NCI-H1417 treated with DMSO at 0.1 percent for 48 hours (cell line): ENCODE results near the gene CEACAM16.
"Not testable (repeated sequence)": the region's sequence is repeated elsewhere in the genome, so short reads cannot be mapped to it uniquely, and the experiment has no call there.

Source experiments
- DNase-seq: peaks from one replicate; lab custom pipeline; 2025; lab: John Stamatoyannopoulos, UW

Gene CEACAM16

DNA sequence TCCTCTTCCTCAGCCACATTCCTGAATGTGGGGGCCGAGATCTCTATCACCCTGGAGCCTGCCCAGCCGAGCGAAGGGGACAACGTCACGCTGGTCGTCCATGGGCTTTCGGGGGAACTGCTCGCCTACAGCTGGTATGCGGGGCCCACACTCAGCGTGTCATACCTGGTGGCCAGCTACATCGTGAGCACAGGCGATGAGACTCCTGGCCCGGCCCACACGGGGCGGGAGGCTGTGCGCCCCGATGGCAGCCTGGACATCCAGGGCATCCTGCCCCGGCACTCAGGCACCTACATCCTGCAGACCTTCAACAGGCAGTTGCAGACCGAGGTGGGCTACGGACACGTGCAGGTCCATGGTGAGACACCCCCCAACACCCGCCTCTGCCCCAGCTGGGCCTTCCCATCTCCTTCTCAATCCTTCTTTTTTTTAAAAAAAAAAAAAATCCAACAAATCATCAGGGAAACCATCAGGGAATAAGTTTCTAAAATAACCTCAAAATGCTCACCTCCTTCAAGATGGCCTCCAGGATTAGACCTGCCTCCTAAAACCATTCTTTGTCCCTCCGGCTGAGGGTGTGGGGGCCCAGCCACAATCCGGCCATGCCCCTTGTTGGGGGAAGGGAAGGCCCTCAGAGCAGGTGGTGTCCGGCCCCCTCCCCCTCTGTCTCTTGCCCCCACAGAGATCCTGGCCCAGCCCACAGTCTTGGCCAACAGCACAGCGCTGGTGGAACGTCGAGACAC is 4.6 kb downstream of the CEACAM16 start:
- DNase-seq: no peak

DNA sequence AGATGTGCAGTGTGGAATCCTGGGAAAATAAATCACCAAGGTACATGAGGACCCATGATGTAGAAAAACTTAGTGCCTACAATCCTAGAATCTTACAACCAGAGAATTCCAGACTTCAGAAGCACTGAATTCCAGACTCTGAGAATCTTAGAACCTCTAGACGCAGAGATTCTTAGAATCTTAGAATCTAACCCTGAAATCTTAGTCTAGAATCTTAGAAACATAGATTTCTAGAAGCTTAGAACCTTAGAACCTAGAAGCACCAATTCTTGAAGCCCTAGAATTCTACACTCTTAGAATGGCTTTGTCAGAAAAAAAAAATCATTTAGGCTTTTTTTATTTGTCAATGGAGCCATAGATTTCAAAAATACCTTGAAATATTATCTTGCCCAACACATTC is 6.0 kb downstream of the CEACAM16 start:
- DNase-seq: no peak

GRCh38 chr19:44705502-44706010 is 6.6 kb downstream of the CEACAM16 start:
- no peak for DNase-seq

DNA sequence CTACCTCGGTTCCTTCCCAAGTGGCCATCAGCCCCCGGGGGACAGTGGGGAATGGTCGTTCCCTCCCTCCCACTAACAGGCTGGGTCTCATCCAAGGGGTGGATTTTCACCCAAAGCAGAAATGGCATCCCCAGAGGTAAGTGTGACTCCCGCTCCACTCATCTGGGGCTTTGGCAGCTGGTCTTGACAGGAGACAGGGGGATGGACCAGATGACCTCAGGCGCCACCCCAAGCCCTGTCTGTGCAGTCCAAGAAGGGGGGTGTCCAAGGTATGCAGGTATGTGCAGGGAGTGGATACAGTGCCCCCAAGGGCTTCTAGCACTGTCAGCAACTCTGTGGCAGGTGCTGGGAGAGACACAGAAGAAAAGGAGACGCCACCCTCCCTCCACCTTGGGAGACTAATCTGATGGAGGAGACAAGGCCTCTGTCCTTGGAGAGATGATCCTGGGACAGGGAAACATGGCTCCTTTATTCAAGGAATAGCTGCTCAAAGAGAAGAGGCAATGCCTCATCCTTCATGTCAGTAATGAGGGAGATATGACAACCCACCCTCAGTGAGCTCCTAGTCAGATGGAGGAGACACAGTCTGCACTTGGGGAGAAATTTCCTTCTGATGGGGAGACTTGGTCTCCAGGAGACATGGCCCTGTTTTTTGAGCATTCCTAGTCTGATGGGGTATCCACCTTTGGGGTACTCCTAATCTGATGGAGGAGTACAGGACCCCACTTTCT is 7.7 kb downstream of the CEACAM16 start:
- DNase-seq: no peak

- no peak for DNase-seq
Observed at GRCh38 chr19:44707794-44708193, 8.8 kb downstream of the CEACAM16 start.

- DNase-seq: no peak
Observed at GRCh38 chr19:44708940-44709339, 10.0 kb downstream of the CEACAM16 start.

DNA sequence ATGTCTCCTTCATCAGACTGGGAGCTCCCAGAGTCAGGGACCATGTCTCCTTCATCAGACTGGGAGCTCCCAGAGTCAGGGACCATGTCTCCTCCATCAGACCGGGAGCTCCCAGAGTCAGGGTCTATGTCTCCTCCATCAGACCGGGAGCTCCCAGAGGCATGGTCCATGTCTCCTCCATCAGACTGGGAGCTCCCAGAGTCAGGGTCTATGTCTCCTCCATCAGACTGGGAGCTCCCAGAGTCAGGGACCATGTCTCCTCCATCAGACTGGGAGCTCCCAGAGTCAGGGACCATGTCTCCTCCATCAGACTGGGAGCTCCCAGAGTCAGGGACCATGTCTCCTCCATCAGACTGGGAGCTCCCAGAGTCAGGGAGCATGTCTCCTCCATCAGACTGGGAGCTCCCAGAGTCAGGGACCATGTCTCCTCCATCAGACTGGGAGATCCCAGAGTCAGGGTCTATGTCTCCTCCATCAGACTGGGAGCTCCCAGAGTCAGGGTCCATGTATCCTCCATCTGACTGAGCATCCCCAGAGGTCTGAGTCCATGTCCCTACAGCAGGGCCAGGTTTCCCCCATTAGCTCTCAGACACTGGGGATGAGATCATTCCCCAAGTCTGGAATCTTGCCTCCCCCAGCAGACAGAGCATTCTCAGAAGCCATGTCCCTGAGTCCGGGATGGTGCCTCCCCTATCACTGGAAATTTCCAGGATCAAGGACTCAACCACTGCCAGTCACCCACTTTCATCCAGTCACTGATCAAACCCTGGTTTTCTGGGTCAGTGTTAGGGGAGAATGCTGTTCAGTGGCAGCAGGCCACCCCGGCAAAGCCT is 10.7 kb downstream of the CEACAM16 start:
- DNase-seq: not testable (repeated sequence)

GRCh38 chr19:44710483-44710882 is 11.5 kb downstream of the CEACAM16 start:
- DNase-seq: no peak

- no peak for DNase-seq
Observed at GRCh38 chr19:44712864-44713515, 14.0 kb downstream of the CEACAM16 start.

GRCh38 chr19:44714597-44715169 is 15.7 kb downstream of the CEACAM16 start:
- DNase-seq: no peak

- no peak for DNase-seq
Observed at GRCh38 chr19:44717603-44718002, 18.7 kb downstream of the CEACAM16 start.

GRCh38 chr19:44718441-44719261 is 19.7 kb downstream of the CEACAM16 start:
- DNase-seq: no peak

DNA sequence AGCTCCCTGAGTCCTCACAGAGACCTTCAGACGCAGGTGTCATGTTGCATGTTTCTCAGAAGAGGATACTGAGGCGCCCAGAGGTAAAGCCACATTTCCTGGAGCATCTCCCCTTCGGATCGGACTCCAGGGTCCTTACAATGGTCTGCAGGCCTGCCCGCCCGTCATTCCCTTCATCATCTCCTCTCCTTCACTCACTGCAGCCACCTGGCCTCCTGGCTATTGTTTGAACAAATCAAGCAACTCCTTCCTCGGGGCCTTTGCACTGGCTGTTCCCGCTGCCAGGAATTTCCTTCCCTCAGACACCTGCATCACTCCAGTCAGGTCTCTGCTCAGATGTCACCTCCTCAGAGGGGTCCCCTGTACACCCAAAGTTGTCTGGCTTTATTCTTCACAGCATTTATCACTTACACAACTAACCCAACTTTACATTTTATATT is 20.3 kb downstream of the CEACAM16 start:
- no peak for DNase-seq

DNA sequence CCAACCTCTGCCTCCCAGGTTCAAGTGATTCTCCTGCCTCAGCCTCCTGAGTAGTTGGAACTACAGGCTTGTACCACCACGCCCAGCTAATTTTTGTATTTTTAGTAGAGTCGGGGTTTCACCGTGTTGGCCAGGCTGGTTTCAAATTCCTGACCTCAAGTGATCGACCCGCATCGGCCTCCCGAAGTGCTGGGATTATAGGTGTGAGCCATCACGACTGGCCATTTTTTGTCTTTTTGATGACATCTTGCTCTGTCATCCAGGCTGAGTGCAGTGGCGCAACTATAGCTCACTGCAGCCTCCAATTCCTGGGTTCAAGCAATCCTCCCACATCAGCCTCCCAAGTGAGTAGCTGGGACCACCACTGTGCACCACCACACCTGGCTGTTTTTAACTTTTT is 21.4 kb downstream of the CEACAM16 start:
- DNase-seq: not testable (repeated sequence)

- no peak for DNase-seq
Observed at GRCh38 chr19:44720945-44721344, 22.0 kb downstream of the CEACAM16 start.

DNA sequence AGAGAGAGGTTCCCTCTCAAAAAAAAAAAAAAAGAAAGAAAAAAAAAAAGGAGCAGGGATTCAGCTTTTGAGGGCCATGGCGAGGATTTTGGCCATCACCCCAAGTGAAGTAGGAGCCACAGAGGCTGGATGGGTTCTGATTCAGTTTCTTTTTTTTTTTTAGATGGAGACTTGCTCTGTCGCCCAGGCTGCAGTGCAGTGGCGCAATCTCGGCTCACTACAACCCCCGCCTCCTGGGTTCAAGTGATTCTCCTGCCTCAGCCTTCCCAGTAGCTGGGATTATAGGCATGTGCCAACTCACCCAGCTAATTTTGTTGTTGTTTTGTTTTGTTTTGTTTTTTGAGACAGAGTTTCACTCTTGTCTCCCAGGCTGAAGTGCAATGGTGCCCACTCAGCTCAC is 22.4 kb downstream of the CEACAM16 start:
- DNase-seq: not testable (repeated sequence)

DNA sequence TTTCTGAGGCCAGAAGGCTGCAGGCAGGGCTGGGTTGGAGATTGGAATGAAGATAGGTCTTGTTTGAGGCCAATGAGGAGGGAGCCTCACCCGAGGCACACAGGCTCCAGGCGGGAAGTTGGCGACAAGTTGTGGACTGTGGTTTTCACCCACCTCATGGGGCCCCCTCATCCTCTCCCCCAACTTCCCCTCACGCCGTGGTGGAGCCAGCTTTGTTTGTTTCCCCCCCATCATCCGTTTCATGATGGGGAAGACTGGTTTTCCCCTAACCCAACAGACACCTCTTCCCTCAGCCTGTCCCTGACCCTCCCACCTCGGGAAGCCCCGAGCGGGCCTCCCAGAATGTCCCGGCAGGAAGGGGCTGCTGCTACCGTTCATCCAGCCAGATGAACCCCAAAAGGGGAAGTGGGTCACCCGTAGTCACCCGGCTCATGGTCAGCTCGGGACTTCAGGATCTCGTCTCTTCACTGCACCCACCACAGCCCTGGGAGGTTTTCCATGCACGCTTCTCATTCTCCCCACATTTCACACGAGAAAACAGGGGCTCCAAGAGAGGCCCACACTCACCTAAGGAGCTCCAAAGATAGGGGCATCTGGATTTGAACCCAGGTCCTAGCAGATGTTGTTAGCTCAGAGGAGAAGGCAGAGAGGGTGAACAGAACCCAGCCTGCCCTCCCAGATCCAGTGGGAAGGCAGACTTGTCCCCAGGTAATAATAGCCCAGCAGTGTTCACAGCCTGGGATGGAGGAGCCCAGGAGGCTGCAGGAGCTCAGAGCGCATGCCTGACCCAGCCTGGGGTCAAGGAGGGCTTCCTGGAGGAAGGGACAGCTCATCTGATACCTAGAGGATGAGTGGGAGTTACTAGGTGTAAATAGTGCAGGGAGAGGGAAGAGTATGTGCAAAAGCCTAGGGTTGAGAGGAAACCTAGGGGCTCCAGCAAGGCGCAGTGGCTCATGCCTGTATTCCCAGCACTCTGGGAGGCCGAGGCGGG is 23.5 kb downstream of the CEACAM16 start:
- no peak for DNase-seq

GRCh38 chr19:44723299-44723951 is 24.5 kb downstream of the CEACAM16 start:
- no peak for DNase-seq

GRCh38 chr19:44723952-44724319 is 25.0 kb downstream of the CEACAM16 start:
- no peak for DNase-seq
